B cell (primary cell): Measurements from ENCODE around the gene FOXN3. TPM values are rescaled to one million over a fixed set of nuclear protein-coding genes. Genes with fewer than 3 reads are reported as not detected.
A peak's percentile ranks its signal among the peaks of the same experiment; 100 is the strongest.

ENCODE experiments used
- ATAC-seq: fragments of 200-7000 bp; cut with Tn5 transposase; one replicate; pipeline ENCODE4 v1.10.0; 2021; ENCODE audit warnings: low read depth, mild to moderate bottlenecking, moderate number of reproducible peaks, moderate library complexity
- CTCF ChIA-PET: fragments of 350-600 bp; sonication (Branson Sonifier 250); formaldehyde crosslinking; loops from one replicate; lab custom pipeline; 2021; ENCODE audit warnings: antibody characterized with exemption, inconsistent platforms; lab: Charles Lee
- POLR2A ChIA-PET: fragments of 350-600 bp; sonication (Branson Sonifier 250); formaldehyde crosslinking; loops from one replicate; lab custom pipeline; 2021; ENCODE audit warnings: antibody characterized with exemption; lab: Charles Lee
- DNase-seq: peaks from one replicate; pipeline ENCODE4 v3.0.0; 2013
- H2AFZ ChIP-seq: 2 replicates; pipeline ENCODE4 v1.6.1; 2012; ENCODE audit warnings: mild to moderate bottlenecking, low read depth, low read length; ENCODE audit not compliant: insufficient read depth, poor library complexity, severe bottlenecking
- H3K27ac ChIP-seq, 2 donors: 1 replicate in 1 of 2; 2 replicates in 1 of 2; pipeline ENCODE4 v1.5.1; 2012 to 2013; ENCODE audit warnings: low read length in 2 of 2, mild to moderate bottlenecking in 2 of 2, moderate library complexity in 1 of 2
- H3K27me3 ChIP-seq, 4 experiments: fragments of 200-600 bp in 1 of 4; sonication (generic) in 1 of 4; replicated peaks in 1 of 4; 1 replicate in 2 of 4; 2 replicates in 2 of 4; pipeline versions ENCODE4 v1.6.1 to v1.7.0; 2013 to 2016; ENCODE audit warnings: low read length in 3 of 4, mild to moderate bottlenecking in 2 of 4, mixed read lengths in 1 of 4, moderate library complexity in 1 of 4; ENCODE audit not compliant: insufficient read depth in 4 of 4, control insufficient read depth in 3 of 4; ENCODE audit errors: control extremely low read depth in 1 of 4
- H3K36me3 ChIP-seq, 2 experiments: replicated peaks in 1 of 2; 1 replicate in 1 of 2; 2 replicates in 1 of 2; pipeline versions ENCODE4 v1.6.1 to v1.7.1; 2013; ENCODE audit warnings: low read length in 1 of 2; ENCODE audit not compliant: insufficient read depth in 2 of 2, control insufficient read depth in 1 of 2; ENCODE audit errors: control extremely low read depth in 1 of 2, extremely low read depth in 1 of 2
- H3K4me1 ChIP-seq, 2 donors: fragments of 200-600 bp in 1 of 2; sonication (generic) in 1 of 2; 1 replicate in 1 of 2; 2 replicates in 1 of 2; pipeline versions ENCODE4 v1.5.1 to v1.6.1; 2013 to 2017; ENCODE audit warnings: low read length in 2 of 2; ENCODE audit not compliant: control insufficient read depth in 2 of 2, insufficient read depth in 2 of 2
- H3K4me2 ChIP-seq: replicated peaks from 2 replicates; pipeline ENCODE3; 2012; ENCODE audit warnings: mild to moderate bottlenecking, low read depth, low read length; ENCODE audit not compliant: poor library complexity, severe bottlenecking
- H3K4me3 ChIP-seq, 5 experiments: fragments of 200-600 bp in 1 of 5; sonication (generic) in 1 of 5; 1 replicate in 3 of 5; 2 replicates in 2 of 5; pipeline versions ENCODE4 v1.5.1 to v1.7.0; 2011 to 2016; ENCODE audit warnings: low read length in 4 of 5, mild to moderate bottlenecking in 4 of 5, low read depth in 2 of 5, control low read depth in 1 of 5, moderate library complexity in 1 of 5; ENCODE audit not compliant: insufficient read depth in 1 of 5; ENCODE audit errors: control extremely low read depth in 1 of 5, extremely low read depth in 1 of 5
- H3K79me2 ChIP-seq: fragments of 200-600 bp; sonication (generic); one replicate; pipeline ENCODE4 v1.6.0; 2016; ENCODE audit warnings: low read length; ENCODE audit not compliant: control insufficient read depth, insufficient read depth
- H3K9ac ChIP-seq: fragments of 200-600 bp; sonication (generic); 2 replicates; pipeline ENCODE4 v1.6.1; 2017; ENCODE audit warnings: mild to moderate bottlenecking, low read length, moderate library complexity
- H3K9me3 ChIP-seq, 3 donors: one replicate each; pipeline versions ENCODE4 v1.6.1 to v1.7.1; 2013; ENCODE audit warnings: low read length in 2 of 3; ENCODE audit not compliant: control insufficient read depth in 2 of 3, insufficient read depth in 1 of 3; ENCODE audit errors: control extremely low read depth in 1 of 3
- H4K20me1 ChIP-seq: 2 replicates; pipeline ENCODE4 v1.6.0; 2012; ENCODE audit warnings: mild to moderate bottlenecking, low read length; ENCODE audit not compliant: insufficient read depth, control insufficient read depth, poor library complexity, severe bottlenecking
- H3K27ac Mint-ChIP-seq: one replicate; pipeline ENCODE4 v1.8.0; 2021; ENCODE audit warnings: mixed read lengths
- H3K27me3 Mint-ChIP-seq: one replicate; pipeline ENCODE4 v1.8.0; 2021; ENCODE audit warnings: mixed read lengths
- H3K4me1 Mint-ChIP-seq: one replicate; pipeline ENCODE4 v1.8.0; 2021; ENCODE audit warnings: mixed read lengths
- H3K4me3 Mint-ChIP-seq: one replicate; pipeline ENCODE4 v1.8.0; 2021; ENCODE audit warnings: mixed read lengths
- H3K9me3 Mint-ChIP-seq: one replicate; pipeline ENCODE4 v1.8.0; 2022; ENCODE audit warnings: mixed read lengths; ENCODE audit not compliant: insufficient read depth
- EZH2 ChIP-seq: IDR thresholded peaks from 2 replicates; pipeline ENCODE4 v1.6.1; 2012; ENCODE audit warnings: borderline replicate concordance, low read depth, mild to moderate bottlenecking, moderate library complexity, low read length; ENCODE audit not compliant: insufficient read depth, poor library complexity, severe bottlenecking
- WGBS: methylation state at CpG from one replicate; pipeline ENCODE4 v1.1.5; 2013; ENCODE audit warnings: missing lambda C conversion rate; ENCODE audit not compliant: insufficient coverage; 5-methylcytosine and 5-hydroxymethylcytosine counted together
- intact Hi-C: fragments of 100-400 bp; cut with micrococcal nuclease; formaldehyde crosslinking; loops from one replicate; pipeline ENCODE4 v1.10.0; 2022
- polyA plus RNA-seq: library from polyadenylated mRNA; depleted of rRNA; stranded (reverse); fragments of >200 nt; gene quantifications from 2 replicates; pipeline ENCODE4 v1.2.3, GENCODE V29; 2012
- total RNA-seq, 2 donors: library from RNA; stranded (reverse); fragments of 120-200 nt in 1 of 2; gene quantifications; 1 replicate in 1 of 2; 2 replicates in 1 of 2; pipeline versions ENCODE4 v1.2.3 to v1.2.4, GENCODE V29; 2013 to 2022
- TF ChIP-seq, protein P1 (sequence below): fragments of 200-600 bp; IDR thresholded peaks from one replicate; pipeline ENCODE4 v1.8.0; 2022; ENCODE audit warnings: antibody characterized with exemption, mild to moderate bottlenecking

Gene FOXN3
- total and polyA plus RNA-seq, 2 donors (not counting 1 experiment from before 2014, with no cell fraction given): 80.6 to 98.2 TPM

GRCh38 chr14:89351516-89352404 is 65.3 kb downstream of the FOXN3 start:
- H3K27ac Mint-ChIP-seq: peak overlapping the region; percentile 94
- intact Hi-C loops: no loop called here
- Histone ChIP-seq H3K4me1 (peaks cover 46 to 49% of the 10 kb centered on the region in 2 donors), H3K36me3 (peaks cover 1 to 36% of the 10 kb centered on the region in 2 experiments), H4K20me1 (peaks cover 2% of the 10 kb centered on the region), H3K9me3 (no peaks in the 10 kb centered on the region), H3K4me3 (peak overlapping the region in 3 of 5 experiments; percentile 5 to 52 (median 28)), H2AFZ (peak overlapping the region; percentile 71), H3K27ac (peak overlapping the region; percentile 81 to 89), H3K79me2 (peaks cover 87% of the 10 kb centered on the region), H3K27me3 (no peaks in the 10 kb centered on the region), H3K4me2 (peak overlapping the region; percentile 72), H3K9ac (peak overlapping the region; percentile 59)
- peak; percentile 51 for DNase-seq
- H3K4me1 Mint-ChIP-seq: peaks cover 65% of the 10 kb centered on the region
- no peaks in the 10 kb centered on the region for H3K27me3 Mint-ChIP-seq
- no peak for TF ChIP-seq EZH2
- TF ChIP-seq, protein P1, sequence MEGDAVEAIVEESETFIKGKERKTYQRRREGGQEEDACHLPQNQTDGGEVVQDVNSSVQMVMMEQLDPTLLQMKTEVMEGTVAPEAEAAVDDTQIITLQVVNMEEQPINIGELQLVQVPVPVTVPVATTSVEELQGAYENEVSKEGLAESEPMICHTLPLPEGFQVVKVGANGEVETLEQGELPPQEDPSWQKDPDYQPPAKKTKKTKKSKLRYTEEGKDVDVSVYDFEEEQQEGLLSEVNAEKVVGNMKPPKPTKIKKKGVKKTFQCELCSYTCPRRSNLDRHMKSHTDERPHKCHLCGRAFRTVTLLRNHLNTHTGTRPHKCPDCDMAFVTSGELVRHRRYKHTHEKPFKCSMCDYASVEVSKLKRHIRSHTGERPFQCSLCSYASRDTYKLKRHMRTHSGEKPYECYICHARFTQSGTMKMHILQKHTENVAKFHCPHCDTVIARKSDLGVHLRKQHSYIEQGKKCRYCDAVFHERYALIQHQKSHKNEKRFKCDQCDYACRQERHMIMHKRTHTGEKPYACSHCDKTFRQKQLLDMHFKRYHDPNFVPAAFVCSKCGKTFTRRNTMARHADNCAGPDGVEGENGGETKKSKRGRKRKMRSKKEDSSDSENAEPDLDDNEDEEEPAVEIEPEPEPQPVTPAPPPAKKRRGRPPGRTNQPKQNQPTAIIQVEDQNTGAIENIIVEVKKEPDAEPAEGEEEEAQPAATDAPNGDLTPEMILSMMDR: no peak
- H3K4me3 Mint-ChIP-seq: peak overlapping the region; percentile 81
- ATAC-seq: peak; percentile 41
- H3K9me3 Mint-ChIP-seq: no peaks in the 10 kb centered on the region
- ChIA-PET POLR2A (no interaction called here), CTCF (interaction anchor here (0.8 to 1.6 kb wide), 4 partner anchors 9 to 64 kb away, joined by 3 to 4 read pairs (median 4); no protein-coding TSS in a partner anchor)
- WGBS: 17% methylated on average over 2 of the region's 15 CpGs

GRCh38 chr14:89351221-89351515 is 65.9 kb downstream of the FOXN3 start:
- peak overlapping the region; percentile 81 to 89 for H3K27ac ChIP-seq
- H3K27ac Mint-ChIP-seq: peak overlapping the region; percentile 94
- intact Hi-C loops: no loop called here
- H3K4me1 Mint-ChIP-seq: peaks cover 62% of the 10 kb centered on the region
- ATAC-seq (no peak), DNase-seq (no peak)
- peaks cover 1 to 36% of the 10 kb centered on the region in 2 experiments for H3K36me3 ChIP-seq
- ChIA-PET CTCF (interaction anchor here (1.4 to 1.6 kb wide), 2 partner anchors 13 to 65 kb away, joined by 3 to 4 read pairs; no protein-coding TSS in a partner anchor), POLR2A (no interaction called here)
- H3K4me1 ChIP-seq: peaks cover 43 to 45% of the 10 kb centered on the region in 2 donors
- no peaks in the 10 kb centered on the region for H3K27me3 Mint-ChIP-seq
- H3K9ac ChIP-seq: peak overlapping the region; percentile 59
- H3K79me2 ChIP-seq: peaks cover 89% of the 10 kb centered on the region
- no peaks in the 10 kb centered on the region for H3K27me3 ChIP-seq
- no peaks in the 10 kb centered on the region for H3K9me3 Mint-ChIP-seq
- WGBS: no CpG with 5 or more reads among the region's 3 CpGs
- H3K4me2 ChIP-seq: peak overlapping the region; percentile 72
- H4K20me1 ChIP-seq: peaks cover 6% of the 10 kb centered on the region
- H2AFZ ChIP-seq: peak overlapping the region; percentile 71
- no peak for TF ChIP-seq EZH2
- TF ChIP-seq, protein P1: no peak
- peak overlapping the region; percentile 81 for H3K4me3 Mint-ChIP-seq
- peak overlapping the region in 3 of 5 experiments; percentile 5 to 52 (median 28) for H3K4me3 ChIP-seq
- H3K9me3 ChIP-seq: no peaks in the 10 kb centered on the region
